Loucy (cell line): Measurements from ENCODE around the gene LAYN.

ENCODE experiments used
- H2AFZ ChIP-seq: fragments of 200-600 bp; sonication (generic); 2 replicates; pipeline ENCODE4 v1.6.0; 2016; ENCODE audit warnings: antibody characterized with exemption, mild to moderate bottlenecking, low read length, moderate library complexity
- H3F3A ChIP-seq: fragments of 200-600 bp; 2 replicates; pipeline ENCODE4 v1.6.0; 2016; ENCODE audit warnings: antibody characterized with exemption, low read depth, mild to moderate bottlenecking
- H3K27me3 ChIP-seq: fragments of 200-600 bp; sonication (generic); 2 replicates; pipeline ENCODE4 v1.6.1; 2014; ENCODE audit warnings: low read length, mild to moderate bottlenecking; ENCODE audit not compliant: insufficient read depth, poor library complexity, severe bottlenecking
- H3K36me3 ChIP-seq: fragments of 200-600 bp; sonication (generic); 2 replicates; pipeline ENCODE4 v1.6.1; 2016; ENCODE audit warnings: low read length; ENCODE audit not compliant: insufficient read depth
- H3K4me1 ChIP-seq: fragments of 200-600 bp; sonication (generic); 2 replicates; pipeline ENCODE4 v1.5.1; 2014; ENCODE audit warnings: low read length, mild to moderate bottlenecking; ENCODE audit not compliant: insufficient read depth, poor library complexity, severe bottlenecking
- H3K4me2 ChIP-seq: fragments of 200-600 bp; sonication (generic); 2 replicates; pipeline ENCODE4 v1.6.0; 2014; ENCODE audit warnings: antibody characterized with exemption, low read length, low read depth, mild to moderate bottlenecking; ENCODE audit not compliant: poor library complexity, severe bottlenecking
- H3K4me3 ChIP-seq: fragments of 200-600 bp; sonication (generic); 2 replicates; pipeline ENCODE4 v1.5.1; 2014; ENCODE audit warnings: low read length, mild to moderate bottlenecking, mixed read lengths; ENCODE audit not compliant: poor library complexity, severe bottlenecking
- H3K79me2 ChIP-seq: fragments of 200-600 bp; sonication (generic); 2 replicates; pipeline ENCODE4 v1.6.1; 2014; ENCODE audit warnings: low read length; ENCODE audit not compliant: insufficient read depth
- H3K9ac ChIP-seq: fragments of 200-600 bp; sonication (generic); 2 replicates; pipeline ENCODE4 v1.6.0; 2014; ENCODE audit warnings: mild to moderate bottlenecking, low read depth, low read length, moderate library complexity; ENCODE audit not compliant: poor library complexity, severe bottlenecking
- H3K9me2 ChIP-seq: fragments of 200-600 bp; sonication (generic); replicated peaks from 2 replicates; pipeline ENCODE4 v1.6.1; 2016; ENCODE audit warnings: low read depth, low read length, mixed read lengths
- H3K9me3 ChIP-seq: fragments of 200-600 bp; sonication (generic); 2 replicates; pipeline ENCODE4 v1.6.1; 2014; ENCODE audit warnings: mild to moderate bottlenecking, antibody characterized with exemption, low read length, low read depth; ENCODE audit not compliant: insufficient read depth
- H4K20me1 ChIP-seq: fragments of 200-600 bp; sonication (generic); 2 replicates; pipeline ENCODE4 v1.6.0; 2014; ENCODE audit warnings: antibody characterized with exemption, low read length, mild to moderate bottlenecking; ENCODE audit not compliant: insufficient read depth, poor library complexity, severe bottlenecking
- CTCF ChIP-seq: fragments of 200-600 bp; sonication (generic); conservative IDR thresholded peaks from 2 replicates; pipeline ENCODE4 v1.5.1; 2014; ENCODE audit warnings: mild to moderate bottlenecking, antibody characterized with exemption, low read length
- EZH2phosphoT487 ChIP-seq: fragments of 200-600 bp; IDR thresholded peaks from 2 replicates; pipeline ENCODE4 v1.6.1; 2018; ENCODE audit warnings: antibody characterized with exemption, mild to moderate bottlenecking, moderate library complexity, borderline replicate concordance

The LAYN gene

DNA sequence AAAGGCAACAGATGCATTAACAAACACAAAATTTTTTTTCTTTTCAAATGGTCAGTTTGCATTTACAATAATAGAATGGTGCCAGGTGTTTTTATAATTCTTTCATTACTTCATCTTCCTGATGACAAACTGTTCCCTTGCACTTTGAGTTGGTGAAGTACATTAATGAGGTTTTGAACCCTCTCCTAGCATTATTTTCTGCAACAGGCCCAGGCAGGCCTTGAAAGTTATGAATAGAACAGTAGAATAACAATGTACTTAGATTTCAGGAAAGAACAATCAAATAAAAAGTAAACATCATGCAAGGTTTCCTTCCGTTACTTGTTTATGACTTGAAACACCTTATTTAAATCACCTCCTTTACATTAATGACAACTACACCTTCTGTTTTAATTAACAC, 37.9 kb upstream of the LAYN start:
- Histone ChIP-seq H2AFZ (no peak overlapping the region), H3K27me3 (no peaks in the 10 kb centered on the region), H3F3A (no peaks in the 10 kb centered on the region), H3K79me2 (no peaks in the 10 kb centered on the region), H3K9me3 (no peaks in the 10 kb centered on the region), H3K9me2 (no peaks in the 10 kb centered on the region), H3K4me3 (no peak overlapping the region), H3K36me3 (no peaks in the 10 kb centered on the region), H3K4me2 (no peak overlapping the region), H3K4me1 (peaks cover 5% of the 10 kb centered on the region), H4K20me1 (no peaks in the 10 kb centered on the region), H3K9ac (no peak overlapping the region)
- TF ChIP-seq EZH2phosphoT487: no peak
- TF ChIP-seq CTCF: no peak

DNA sequence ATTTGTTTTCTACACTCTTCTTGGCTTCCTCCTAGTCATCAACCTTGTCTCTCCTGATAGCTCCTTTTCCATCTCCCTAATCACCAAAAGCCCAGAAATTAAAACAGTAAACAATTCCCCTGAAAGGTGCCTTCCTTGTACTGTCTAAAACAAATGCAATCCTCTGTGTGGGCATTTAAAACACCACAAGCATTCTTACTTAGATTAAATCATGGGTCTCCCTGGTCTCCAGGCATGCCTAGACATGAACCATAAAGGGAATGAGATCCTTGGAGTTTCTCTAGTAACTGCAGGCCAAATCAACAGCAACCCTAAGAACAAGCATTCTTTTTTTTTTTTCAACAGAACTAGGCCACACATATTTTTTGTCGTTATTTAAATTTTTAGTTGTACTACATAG, 30.2 kb upstream of the LAYN start:
- Histone ChIP-seq H3K9me3 (no peaks in the 10 kb centered on the region), H3K4me2 (no peak overlapping the region), H3K4me1 (peaks cover 6% of the 10 kb centered on the region), H3F3A (no peaks in the 10 kb centered on the region), H3K9ac (no peak overlapping the region), H2AFZ (no peak overlapping the region), H3K27me3 (no peaks in the 10 kb centered on the region), H3K9me2 (no peaks in the 10 kb centered on the region), H3K36me3 (no peaks in the 10 kb centered on the region), H3K79me2 (no peaks in the 10 kb centered on the region), H3K4me3 (no peak overlapping the region), H4K20me1 (no peaks in the 10 kb centered on the region)
- TF ChIP-seq CTCF (no peak), EZH2phosphoT487 (no peak)

- Histone ChIP-seq H3K9ac (no peak within 1 kb of the TSS), H3K9me3 (no peaks in the 10 kb centered on the region), H3K4me3 (no peak within 1 kb of the TSS), H3K9me2 (no peaks in the 10 kb centered on the region), H3K4me2 (no peak within 1 kb of the TSS), H4K20me1 (no peaks in the 10 kb centered on the region), H2AFZ (peak within 1 kb of the TSS; percentile 42; the same call in 1 of the 2 replicates), H3K27me3 (no peaks in the 10 kb centered on the region), H3K36me3 (no peaks in the 10 kb centered on the region), H3F3A (no peaks in the 10 kb centered on the region), H3K4me1 (peaks cover 2% of the 10 kb centered on the region), H3K79me2 (no peaks in the 10 kb centered on the region)
- TF ChIP-seq CTCF: no peak
- TF ChIP-seq EZH2phosphoT487: no peak
Measured at GRCh38 chr11:111512296-111513239, 28.0 kb upstream of the LAYN start, which contains the start of gene BTG4. TSS of gene BTG4 (minus strand) at chr11:111512386. CDS start at chr11:111498776, 13,610 bp downstream.
